ENCODE data around the gene CD300A. TPM values are rescaled to one million over a fixed set of nuclear protein-coding genes. Genes with fewer than 3 reads are reported as not detected.

The CD300A gene
- total RNA-seq, 1 experiment from 2014 or later, result not detected

- peaks cover 3% of the 10 kb centered on the region for H3F3A ChIP-seq (ENCODE audit: low read length, unreplicated experiment)
- H3K79me2 ChIP-seq (ENCODE audit: low read length), result peaks cover 8% of the 10 kb centered on the region
- H3K4me3 ChIP-seq (ENCODE audit: low read length), result no peak overlapping the region
- no peaks in the 10 kb centered on the region for H4K20me1 ChIP-seq (ENCODE audit: low read length)
- H3K9ac ChIP-seq (ENCODE audit: low read length), result no peak overlapping the region
- ChIA-PET POLR2A (ENCODE audit: unreplicated experiment) (no interaction called here), CTCF (no interaction called here)
- no peaks in the 10 kb centered on the region for H3K9me2 ChIP-seq (replicated peaks; ENCODE audit: low read length)
- no peaks in the 10 kb centered on the region for H3K9me3 ChIP-seq (ENCODE audit: low read length)
- no TSS peak for BruUV-seq (replicated peaks)
- H3K36me3 ChIP-seq (ENCODE audit: low read depth, low read length), result no peaks in the 10 kb centered on the region
- intact Hi-C loops (cut with micrococcal nuclease), result no loop called here
- TF ChIP-seq EZH2phosphoT487 (IDR thresholded peaks at IDR 0.05; ENCODE audit: borderline replicate concordance, low read length) (no peak), CTCF (conservative IDR thresholded peaks at IDR 0.05; ENCODE audit: low read depth, low read length) (no peak), EZH2 (IDR thresholded peaks at IDR 0.05; ENCODE audit: low read length, unreplicated experiment) (no peak)
- no peaks in the 10 kb centered on the region for H3K27me3 ChIP-seq (ENCODE audit: low read length)
- H3K4me1 ChIP-seq (ENCODE audit: insufficient read depth, low read length), result peaks cover 40% of the 10 kb centered on the region
- 0 out of 2 replicates have a peak overlapping the region, but pooled peaks have one; percentile 1 for H3K4me2 ChIP-seq (ENCODE audit: low read length)
- ATAC-seq, result peak; percentile 0; the same call in 1 of the 2 replicates
- DNase-seq, result no peak
- peak overlapping the region; percentile 29 for H3K27ac ChIP-seq (ENCODE audit: low read length)
- H2AFZ ChIP-seq (ENCODE audit: low read length), result 0 out of 2 replicates have a peak overlapping the region, but pooled peaks have one; percentile 32
Observed at GRCh38 chr17:74427048-74427762, 39.2 kb upstream of the CD300A start.

GRCh38 chr17:74427763-74428153 lies 38.7 kb upstream of the CD300A start:
- H3K4me1 ChIP-seq (ENCODE audit: insufficient read depth, low read length), result peaks cover 40% of the 10 kb centered on the region
- H3K9ac ChIP-seq (ENCODE audit: low read length), result no peak overlapping the region
- peaks cover 13% of the 10 kb centered on the region for H3K79me2 ChIP-seq (ENCODE audit: low read length)
- no peak for ATAC-seq
- TF ChIP-seq EZH2phosphoT487 (IDR thresholded peaks at IDR 0.05; ENCODE audit: borderline replicate concordance, low read length), result no peak
- no peak for TF ChIP-seq CTCF (conservative IDR thresholded peaks at IDR 0.05; ENCODE audit: low read depth, low read length)
- TF ChIP-seq EZH2 (IDR thresholded peaks at IDR 0.05; ENCODE audit: low read length, unreplicated experiment), result no peak
- BruUV-seq (replicated peaks), result no TSS peak
- H3K36me3 ChIP-seq (ENCODE audit: low read depth, low read length), result no peaks in the 10 kb centered on the region
- H3K9me2 ChIP-seq (replicated peaks; ENCODE audit: low read length), result no peaks in the 10 kb centered on the region
- 0 out of 2 replicates have a peak overlapping the region, but pooled peaks have one; percentile 32 for H2AFZ ChIP-seq (ENCODE audit: low read length)
- H4K20me1 ChIP-seq (ENCODE audit: low read length), result peaks cover 2% of the 10 kb centered on the region; the same call in 1 of the 2 replicates
- no peak overlapping the region for H3K4me3 ChIP-seq (ENCODE audit: low read length)
- 0 out of 2 replicates have a peak overlapping the region, but pooled peaks have one; percentile 1 for H3K4me2 ChIP-seq (ENCODE audit: low read length)
- no peak for DNase-seq
- ChIA-PET POLR2A (ENCODE audit: unreplicated experiment) (no interaction called here), CTCF (no interaction called here)
- intact Hi-C loops (cut with micrococcal nuclease), result no loop called here
- H3F3A ChIP-seq (ENCODE audit: low read length, unreplicated experiment), result peaks cover 3% of the 10 kb centered on the region
- H3K27me3 ChIP-seq (ENCODE audit: low read length), result no peaks in the 10 kb centered on the region
- H3K27ac ChIP-seq (ENCODE audit: low read length), result peak overlapping the region; percentile 29
- no peaks in the 10 kb centered on the region for H3K9me3 ChIP-seq (ENCODE audit: low read length)
